Measurements from ENCODE around the gene EPS8. TPM values are rescaled to one million over a fixed set of nuclear protein-coding genes. Genes with fewer than 3 reads are reported as not detected.
A peak's percentile ranks its signal among the peaks of the same experiment; 100 is the strongest.
"Not testable (repeated sequence)": the region's sequence is repeated elsewhere in the genome, so short reads cannot be mapped to it uniquely, and the experiment has no call there.

EPS8 gene
- total RNA-seq, 2 donors from 2014 or later = 6.7 to 8.1 TPM

DNA sequence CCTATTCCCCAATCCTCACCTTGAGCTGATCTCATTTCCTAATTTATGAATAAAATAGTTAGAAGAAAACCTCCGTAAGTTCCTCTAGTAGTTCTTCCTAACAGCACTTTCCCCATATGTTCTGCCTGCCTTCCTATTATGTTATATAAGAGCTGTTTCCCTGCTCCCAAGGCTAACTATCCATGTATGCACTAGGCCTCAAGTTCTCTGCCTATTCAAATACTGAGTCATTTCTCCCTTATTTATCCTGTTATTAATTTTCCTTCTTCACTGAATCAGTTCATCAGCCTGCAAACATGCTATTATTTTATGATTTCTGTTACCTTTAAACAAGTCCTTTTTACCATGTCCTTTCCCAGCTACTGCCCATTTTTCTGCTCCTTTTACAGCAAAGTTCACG lies 164.1 kb downstream of the EPS8 start:
- no peaks in the 10 kb centered on the region for H3K9me3 Mint-ChIP-seq
- DNase-seq = no peak
- TF ChIP-seq, protein P1, sequence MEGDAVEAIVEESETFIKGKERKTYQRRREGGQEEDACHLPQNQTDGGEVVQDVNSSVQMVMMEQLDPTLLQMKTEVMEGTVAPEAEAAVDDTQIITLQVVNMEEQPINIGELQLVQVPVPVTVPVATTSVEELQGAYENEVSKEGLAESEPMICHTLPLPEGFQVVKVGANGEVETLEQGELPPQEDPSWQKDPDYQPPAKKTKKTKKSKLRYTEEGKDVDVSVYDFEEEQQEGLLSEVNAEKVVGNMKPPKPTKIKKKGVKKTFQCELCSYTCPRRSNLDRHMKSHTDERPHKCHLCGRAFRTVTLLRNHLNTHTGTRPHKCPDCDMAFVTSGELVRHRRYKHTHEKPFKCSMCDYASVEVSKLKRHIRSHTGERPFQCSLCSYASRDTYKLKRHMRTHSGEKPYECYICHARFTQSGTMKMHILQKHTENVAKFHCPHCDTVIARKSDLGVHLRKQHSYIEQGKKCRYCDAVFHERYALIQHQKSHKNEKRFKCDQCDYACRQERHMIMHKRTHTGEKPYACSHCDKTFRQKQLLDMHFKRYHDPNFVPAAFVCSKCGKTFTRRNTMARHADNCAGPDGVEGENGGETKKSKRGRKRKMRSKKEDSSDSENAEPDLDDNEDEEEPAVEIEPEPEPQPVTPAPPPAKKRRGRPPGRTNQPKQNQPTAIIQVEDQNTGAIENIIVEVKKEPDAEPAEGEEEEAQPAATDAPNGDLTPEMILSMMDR (conservative IDR thresholded peaks at IDR 0.05) = no peak
- Histone ChIP-seq H3K9me3 (ENCODE audit: control insufficient read depth, low read length) (no peaks in the 10 kb centered on the region), H3K4me3 (ENCODE audit: low read length) (no peak overlapping the region), H3K27ac (ENCODE audit: low read depth, low read length) (no peak overlapping the region), H3K27me3 (ENCODE audit: control insufficient read depth, insufficient read depth, low read length, poor library complexity, severe bottlenecking) (no peaks in the 10 kb centered on the region), H3K4me1 (ENCODE audit: control insufficient read depth, insufficient read depth, low read length) (peaks cover 4% of the 10 kb centered on the region), H3K9ac (ENCODE audit: extremely low read depth, low read length, poor library complexity, severe bottlenecking) (no peak overlapping the region), H3K36me3 (ENCODE audit: control insufficient read depth, insufficient read depth, low read length) (no peaks in the 10 kb centered on the region)
- H3K27me3 Mint-ChIP-seq (ENCODE audit: insufficient read depth) = no peaks in the 10 kb centered on the region
- H3K27ac Mint-ChIP-seq = no peak overlapping the region
- no peaks in the 10 kb centered on the region for H3K36me3 Mint-ChIP-seq (ENCODE audit: low read depth)
- H3K4me3 Mint-ChIP-seq = no peak overlapping the region
- 91 to 95% methylated on average over 1 to 2 of the region's 2 CpGs for WGBS, 2 experiments (ENCODE audit: insufficient coverage in 1 of 2, insufficient read length in 1 of 2)
- peaks cover 12% of the 10 kb centered on the region for H3K4me1 Mint-ChIP-seq

DNA sequence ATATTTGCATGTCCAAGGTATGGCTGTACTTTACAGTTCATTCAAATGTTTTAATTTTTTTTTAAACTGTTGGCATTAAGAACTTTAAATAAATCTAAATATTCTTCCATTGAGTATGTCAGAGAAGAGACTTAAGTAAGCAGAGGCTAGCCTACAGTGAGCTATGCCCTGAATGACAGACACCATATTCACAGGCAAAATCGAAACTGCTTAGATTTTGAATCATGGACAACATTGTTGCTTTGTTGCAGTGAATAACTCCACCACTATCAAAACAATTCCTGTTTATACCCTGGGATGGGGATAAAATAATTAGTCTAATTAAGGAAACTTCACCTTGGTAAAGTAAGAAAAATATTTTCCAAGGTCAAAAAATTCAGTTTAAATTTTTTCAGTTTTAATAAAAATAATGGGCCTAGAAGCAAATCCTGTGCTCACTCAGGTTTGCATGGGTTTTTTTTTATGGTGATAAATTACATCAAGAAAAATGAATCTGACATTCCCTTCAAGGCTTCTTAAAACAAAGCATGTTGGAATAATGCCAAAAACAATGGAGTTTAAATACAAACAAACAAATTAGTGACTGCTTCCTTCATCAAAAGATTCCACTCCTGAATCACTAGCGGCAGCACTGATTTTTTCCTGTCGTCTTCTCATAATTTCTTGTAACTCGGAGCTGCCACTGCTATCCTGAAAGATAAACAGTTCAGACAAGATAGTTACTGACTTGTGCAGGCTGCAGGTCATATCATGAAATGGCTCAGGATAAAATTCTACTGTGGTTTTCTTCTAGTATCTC lies 168.2 kb downstream of the EPS8 start:
- no peak overlapping the region for H3K4me3 Mint-ChIP-seq

DNA sequence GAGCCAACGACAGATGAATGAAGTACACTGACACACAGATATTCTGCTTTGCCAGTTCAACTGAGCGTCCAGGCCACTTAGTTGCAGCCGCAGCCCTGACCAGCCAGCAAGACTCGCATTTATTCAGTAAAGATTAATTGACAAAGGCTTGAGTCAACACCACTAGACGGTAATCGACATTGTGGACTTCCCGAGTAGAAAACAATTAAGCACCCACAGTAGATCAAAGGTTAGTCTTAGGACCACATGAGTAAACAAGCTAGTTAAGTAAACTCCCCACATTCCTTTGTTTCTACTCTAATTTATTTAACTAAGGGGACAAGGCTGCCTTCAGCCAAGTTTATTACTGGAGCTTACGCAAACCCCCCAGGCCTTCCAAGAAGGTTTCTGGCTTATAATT lies 172.7 kb downstream of the EPS8 start:
- not testable (repeated sequence) for DNase-seq; H3K4me1 Mint-ChIP-seq; H3K27ac Mint-ChIP-seq; H3K27me3 Mint-ChIP-seq (ENCODE audit: insufficient read depth); H3K4me3 Mint-ChIP-seq; H3K36me3 ChIP-seq (ENCODE audit: control insufficient read depth, insufficient read depth, low read length); H3K27ac ChIP-seq (ENCODE audit: low read depth, low read length); H3K4me1 ChIP-seq (ENCODE audit: control insufficient read depth, insufficient read depth, low read length); H3K9ac ChIP-seq (ENCODE audit: extremely low read depth, low read length, poor library complexity, severe bottlenecking); H3K27me3 ChIP-seq (ENCODE audit: control insufficient read depth, insufficient read depth, low read length, poor library complexity, severe bottlenecking)
- Mint-ChIP-seq H3K9me3 (peaks cover 64% of the 10 kb centered on the region), H3K36me3 (ENCODE audit: low read depth) (peaks cover 39% of the 10 kb centered on the region)
- WGBS, 2 experiments (ENCODE audit: insufficient coverage in 1 of 2, insufficient read length in 1 of 2) = 94 to 100% methylated on average over 6 to 8 of the region's 8 CpGs
- peaks cover 46% of the 10 kb centered on the region for H3K9me3 ChIP-seq (ENCODE audit: control insufficient read depth, low read length)
- peak overlapping the region; percentile 30 for H3K4me3 ChIP-seq (ENCODE audit: low read length)

More for the DNA sequence above, 168.2 kb downstream of the EPS8 start:
- no peak for DNase-seq
- no peaks in the 10 kb centered on the region for H3K36me3 ChIP-seq (ENCODE audit: control insufficient read depth, insufficient read depth, low read length)
- no peak overlapping the region for H3K9ac ChIP-seq (ENCODE audit: extremely low read depth, low read length, poor library complexity, severe bottlenecking)
- no peak overlapping the region for H3K27ac Mint-ChIP-seq
- no peaks in the 10 kb centered on the region for H3K4me1 ChIP-seq (ENCODE audit: control insufficient read depth, insufficient read depth, low read length)
- peaks cover 14% of the 10 kb centered on the region for H3K9me3 ChIP-seq (ENCODE audit: control insufficient read depth, low read length)
- H3K27ac ChIP-seq (ENCODE audit: low read depth, low read length) = no peak overlapping the region
- TF ChIP-seq, protein P1 (conservative IDR thresholded peaks at IDR 0.05) = no peak
- no peaks in the 10 kb centered on the region for H3K27me3 ChIP-seq (ENCODE audit: control insufficient read depth, insufficient read depth, low read length, poor library complexity, severe bottlenecking)
- no peak overlapping the region for H3K4me3 ChIP-seq (ENCODE audit: low read length)
- peaks cover 17% of the 10 kb centered on the region for H3K36me3 Mint-ChIP-seq (ENCODE audit: low read depth)
- H3K4me1 Mint-ChIP-seq = no peaks in the 10 kb centered on the region
- no peaks in the 10 kb centered on the region for H3K27me3 Mint-ChIP-seq (ENCODE audit: insufficient read depth)
- peaks cover 21% of the 10 kb centered on the region for H3K9me3 Mint-ChIP-seq
- 93 to 100% methylated on average over 3 to 4 of the region's 4 CpGs for WGBS, 2 experiments (ENCODE audit: insufficient coverage in 1 of 2, insufficient read length in 1 of 2)

All from endodermal cell (in vitro differentiated cells).